Measurements from ENCODE around the gene OLR1.

The OLR1 gene

DNA sequence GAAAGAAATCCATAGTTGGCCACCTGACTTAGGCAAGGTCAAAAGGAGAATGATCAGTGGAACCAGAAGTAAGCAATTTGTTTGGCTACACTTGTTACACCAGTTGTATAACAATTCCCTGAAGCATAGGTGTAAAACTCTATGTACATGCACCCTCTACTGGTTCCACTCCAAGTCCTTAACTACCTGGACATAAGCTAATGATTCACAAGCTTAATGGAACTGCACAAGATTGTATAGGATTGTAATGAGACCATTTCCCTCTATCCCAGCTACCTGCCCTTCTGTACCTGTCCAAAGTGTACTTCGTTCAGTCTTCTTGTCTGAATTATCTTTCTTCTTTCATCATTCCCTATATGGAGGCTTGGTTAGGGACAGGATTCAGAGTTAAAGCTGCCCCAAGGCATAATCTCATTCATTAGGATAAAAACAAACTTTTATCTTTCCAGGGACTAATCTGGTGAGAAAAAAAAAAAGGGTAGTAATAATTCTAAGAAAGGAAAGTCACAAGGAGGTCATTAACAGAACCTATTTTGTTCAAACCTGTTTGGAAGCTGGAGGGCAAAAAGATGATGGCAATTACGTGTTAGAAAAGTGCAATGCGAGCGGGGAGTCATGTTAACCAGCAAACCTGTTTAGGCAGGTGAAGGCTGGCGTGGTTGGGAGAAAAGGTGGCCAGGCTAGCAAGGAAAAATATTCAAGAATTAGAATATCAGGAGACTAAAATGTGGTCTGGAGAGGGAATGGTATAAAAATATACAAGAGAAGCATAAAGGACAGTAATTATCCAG, 4.1 kb upstream of the OLR1 start:
- no peaks in the 10 kb centered on the region for H4K20me1 ChIP-seq (ENCODE audit: insufficient read depth, low read length)
- no peaks in the 10 kb centered on the region for H3K4me1 ChIP-seq (ENCODE audit: low read length)
- H2AFZ ChIP-seq (ENCODE audit: low read length), result no peak overlapping the region
- H3K4me3 ChIP-seq (ENCODE audit: low read length), result no peak overlapping the region
- H3K9me2 ChIP-seq (replicated peaks; ENCODE audit: insufficient read depth, low read length), result no peaks in the 10 kb centered on the region
- H3K27me3 ChIP-seq (replicated peaks; ENCODE audit: insufficient read depth, low read length), result no peaks in the 10 kb centered on the region
- no peaks in the 10 kb centered on the region for H3F3A ChIP-seq (ENCODE audit: insufficient read depth, low read length)
- no peak overlapping the region for H3K4me2 ChIP-seq (ENCODE audit: low read depth, low read length)
- H3K79me2 ChIP-seq (ENCODE audit: low read length), result no peaks in the 10 kb centered on the region
- H3K27ac ChIP-seq (ENCODE audit: low read length), result no peak overlapping the region
- H3K9ac ChIP-seq (ENCODE audit: low read length), result no peak overlapping the region
- TF ChIP-seq, protein P1, sequence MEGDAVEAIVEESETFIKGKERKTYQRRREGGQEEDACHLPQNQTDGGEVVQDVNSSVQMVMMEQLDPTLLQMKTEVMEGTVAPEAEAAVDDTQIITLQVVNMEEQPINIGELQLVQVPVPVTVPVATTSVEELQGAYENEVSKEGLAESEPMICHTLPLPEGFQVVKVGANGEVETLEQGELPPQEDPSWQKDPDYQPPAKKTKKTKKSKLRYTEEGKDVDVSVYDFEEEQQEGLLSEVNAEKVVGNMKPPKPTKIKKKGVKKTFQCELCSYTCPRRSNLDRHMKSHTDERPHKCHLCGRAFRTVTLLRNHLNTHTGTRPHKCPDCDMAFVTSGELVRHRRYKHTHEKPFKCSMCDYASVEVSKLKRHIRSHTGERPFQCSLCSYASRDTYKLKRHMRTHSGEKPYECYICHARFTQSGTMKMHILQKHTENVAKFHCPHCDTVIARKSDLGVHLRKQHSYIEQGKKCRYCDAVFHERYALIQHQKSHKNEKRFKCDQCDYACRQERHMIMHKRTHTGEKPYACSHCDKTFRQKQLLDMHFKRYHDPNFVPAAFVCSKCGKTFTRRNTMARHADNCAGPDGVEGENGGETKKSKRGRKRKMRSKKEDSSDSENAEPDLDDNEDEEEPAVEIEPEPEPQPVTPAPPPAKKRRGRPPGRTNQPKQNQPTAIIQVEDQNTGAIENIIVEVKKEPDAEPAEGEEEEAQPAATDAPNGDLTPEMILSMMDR (IDR thresholded peaks at IDR 0.05; ENCODE audit: low read length), result no peak
- TF ChIP-seq EZH2 (optimal IDR thresholded peaks at IDR 0.05; ENCODE audit: low read depth, low read length) (no peak), EZH2phosphoT487 (IDR thresholded peaks at IDR 0.05; ENCODE audit: low read length) (no peak)
- no peak for DNase-seq
- H3K9me3 ChIP-seq (replicated peaks; ENCODE audit: insufficient read depth, low read length), result no peaks in the 10 kb centered on the region
- no peaks in the 10 kb centered on the region for H3K36me3 ChIP-seq (replicated peaks; ENCODE audit: insufficient read depth, low read length)

GRCh38 chr12:10174986-10175614, 3.2 kb upstream of the OLR1 start:
- H3K4me2 ChIP-seq (ENCODE audit: low read depth, low read length), result no peak overlapping the region
- no peak overlapping the region for H3K9ac ChIP-seq (ENCODE audit: low read length)
- H3K79me2 ChIP-seq (ENCODE audit: low read length), result no peaks in the 10 kb centered on the region
- H3K27ac ChIP-seq (ENCODE audit: low read length), result no peak overlapping the region
- no peaks in the 10 kb centered on the region for H3K36me3 ChIP-seq (replicated peaks; ENCODE audit: insufficient read depth, low read length)
- H3K4me3 ChIP-seq (ENCODE audit: low read length), result no peak overlapping the region
- H2AFZ ChIP-seq (ENCODE audit: low read length), result no peak overlapping the region
- no peaks in the 10 kb centered on the region for H3K9me2 ChIP-seq (replicated peaks; ENCODE audit: insufficient read depth, low read length)
- H3K27me3 ChIP-seq (replicated peaks; ENCODE audit: insufficient read depth, low read length), result no peaks in the 10 kb centered on the region
- TF ChIP-seq EZH2 (optimal IDR thresholded peaks at IDR 0.05; ENCODE audit: low read depth, low read length), result no peak
- TF ChIP-seq EZH2phosphoT487 (IDR thresholded peaks at IDR 0.05; ENCODE audit: low read length), result no peak
- TF ChIP-seq, protein P1 (IDR thresholded peaks at IDR 0.05; ENCODE audit: low read length), result no peak
- H3K9me3 ChIP-seq (replicated peaks; ENCODE audit: insufficient read depth, low read length), result no peaks in the 10 kb centered on the region
- no peaks in the 10 kb centered on the region for H3K4me1 ChIP-seq (ENCODE audit: low read length)
- H4K20me1 ChIP-seq (ENCODE audit: insufficient read depth, low read length), result no peaks in the 10 kb centered on the region
- DNase-seq, result no peak
- no peaks in the 10 kb centered on the region for H3F3A ChIP-seq (ENCODE audit: insufficient read depth, low read length)

- Histone ChIP-seq H3K9ac (ENCODE audit: low read length) (no peak overlapping the region), H2AFZ (ENCODE audit: low read length) (no peak overlapping the region), H3K4me1 (ENCODE audit: low read length) (no peaks in the 10 kb centered on the region), H3K9me2 (replicated peaks; ENCODE audit: insufficient read depth, low read length) (no peaks in the 10 kb centered on the region), H3K9me3 (replicated peaks; ENCODE audit: insufficient read depth, low read length) (no peaks in the 10 kb centered on the region), H3K79me2 (ENCODE audit: low read length) (no peaks in the 10 kb centered on the region), H3K27me3 (replicated peaks; ENCODE audit: insufficient read depth, low read length) (no peaks in the 10 kb centered on the region), H3K27ac (ENCODE audit: low read length) (no peak overlapping the region), H3K4me2 (ENCODE audit: low read depth, low read length) (no peak overlapping the region), H4K20me1 (ENCODE audit: insufficient read depth, low read length) (no peaks in the 10 kb centered on the region), H3K36me3 (replicated peaks; ENCODE audit: insufficient read depth, low read length) (no peaks in the 10 kb centered on the region), H3K4me3 (ENCODE audit: low read length) (no peak overlapping the region), H3F3A (ENCODE audit: insufficient read depth, low read length) (no peaks in the 10 kb centered on the region)
- TF ChIP-seq EZH2phosphoT487 (IDR thresholded peaks at IDR 0.05; ENCODE audit: low read length), result no peak
- no peak for TF ChIP-seq EZH2 (optimal IDR thresholded peaks at IDR 0.05; ENCODE audit: low read depth, low read length)
- TF ChIP-seq, protein P1 (IDR thresholded peaks at IDR 0.05; ENCODE audit: low read length), result no peak
- DNase-seq, result no peak
These were observed 1.7 kb downstream of the OLR1 start for GRCh38 chr12:10170216-10170615.
